Neural crest cell (in vitro differentiated cells): ENCODE measurements around the gene SCN5A. TPM values are rescaled to one million over a fixed set of nuclear protein-coding genes. Genes with fewer than 3 reads are reported as not detected.
A peak's percentile ranks its signal among the peaks of the same experiment; 100 is the strongest.

Experiments
- DNase-seq: peaks from one replicate; pipeline ENCODE4 v3.0.0; 2021; ENCODE audit warnings: low read depth, mixed read lengths, low spot score
- H3K27ac Mint-ChIP-seq: one replicate; pipeline ENCODE4 v1.8.0; 2021; ENCODE audit warnings: mild to moderate bottlenecking, mixed read lengths; ENCODE audit not compliant: unreplicated experiment
- H3K27me3 Mint-ChIP-seq: 2 replicates; pipeline ENCODE4 v1.8.0; 2021; ENCODE audit warnings: low read depth, mild to moderate bottlenecking, mixed read lengths
- H3K36me3 Mint-ChIP-seq: 2 replicates; pipeline ENCODE4 v1.8.0; 2021; ENCODE audit warnings: low read depth, mild to moderate bottlenecking, mixed read lengths
- H3K4me1 Mint-ChIP-seq: 2 replicates; pipeline ENCODE4 v1.8.0; 2021; ENCODE audit warnings: mixed read lengths
- H3K4me3 Mint-ChIP-seq: one replicate; pipeline ENCODE4 v1.8.0; 2021; ENCODE audit warnings: mild to moderate bottlenecking, mixed read lengths
- H3K9me3 Mint-ChIP-seq: 2 replicates; pipeline ENCODE4 v1.8.0; 2021; ENCODE audit warnings: mixed read lengths
- CTCF ChIP-seq: fragments of 200-600 bp; sonication (generic); conservative IDR thresholded peaks from 2 replicates; pipeline ENCODE4 v1.5.0; 2021; ENCODE audit warnings: antibody characterized with exemption, mild to moderate bottlenecking
- total RNA-seq: library from RNA; stranded (reverse); gene quantifications from 2 replicates; pipeline ENCODE4 v1.2.1, GENCODE V29; 2021

SCN5A gene
- total RNA-seq, 1 donor from 2014 or later = 1.2 TPM

GRCh38 chr3:38658841-38659240 is 9.4 kb upstream of the SCN5A start:
- no peak for TF ChIP-seq CTCF
- peaks cover 69% of the 10 kb centered on the region for H3K27me3 Mint-ChIP-seq
- H3K9me3 Mint-ChIP-seq = peaks cover 14% of the 10 kb centered on the region
- DNase-seq = no peak
- peaks cover 7% of the 10 kb centered on the region for H3K36me3 Mint-ChIP-seq
- no peak overlapping the region for H3K27ac Mint-ChIP-seq
- H3K4me1 Mint-ChIP-seq = peaks cover 10% of the 10 kb centered on the region
- no peak overlapping the region for H3K4me3 Mint-ChIP-seq

DNA sequence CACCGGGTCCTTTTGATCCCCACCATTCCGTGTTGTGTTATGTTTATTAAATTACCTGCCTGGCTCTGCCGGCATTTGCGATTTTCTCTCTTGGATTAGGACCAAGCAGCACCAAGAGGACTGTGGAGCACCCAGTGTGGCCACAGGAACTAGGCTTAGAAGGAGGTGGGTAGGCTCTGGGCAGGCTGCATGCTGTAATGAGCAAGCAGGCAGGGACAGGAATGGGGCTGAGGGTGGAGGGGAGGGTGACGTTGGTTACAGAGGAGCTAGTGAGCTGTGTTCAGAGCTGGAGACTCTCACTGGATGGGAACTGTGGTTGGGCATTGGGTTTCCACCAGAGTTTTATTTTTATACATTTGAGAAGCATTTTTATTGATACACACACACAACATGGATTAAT is 7.9 kb upstream of the SCN5A start:
- Mint-ChIP-seq H3K27me3 (peaks cover 75% of the 10 kb centered on the region), H3K9me3 (peaks cover 2% of the 10 kb centered on the region), H3K36me3 (no peaks in the 10 kb centered on the region), H3K4me3 (no peak overlapping the region), H3K27ac (no peak overlapping the region), H3K4me1 (peaks cover 10% of the 10 kb centered on the region)
- no peak for TF ChIP-seq CTCF
- DNase-seq = no peak

- no peaks in the 10 kb centered on the region for H3K36me3 Mint-ChIP-seq
Measured at GRCh38 chr3:38655708-38656300, 6.3 kb upstream of the SCN5A start.

DNA sequence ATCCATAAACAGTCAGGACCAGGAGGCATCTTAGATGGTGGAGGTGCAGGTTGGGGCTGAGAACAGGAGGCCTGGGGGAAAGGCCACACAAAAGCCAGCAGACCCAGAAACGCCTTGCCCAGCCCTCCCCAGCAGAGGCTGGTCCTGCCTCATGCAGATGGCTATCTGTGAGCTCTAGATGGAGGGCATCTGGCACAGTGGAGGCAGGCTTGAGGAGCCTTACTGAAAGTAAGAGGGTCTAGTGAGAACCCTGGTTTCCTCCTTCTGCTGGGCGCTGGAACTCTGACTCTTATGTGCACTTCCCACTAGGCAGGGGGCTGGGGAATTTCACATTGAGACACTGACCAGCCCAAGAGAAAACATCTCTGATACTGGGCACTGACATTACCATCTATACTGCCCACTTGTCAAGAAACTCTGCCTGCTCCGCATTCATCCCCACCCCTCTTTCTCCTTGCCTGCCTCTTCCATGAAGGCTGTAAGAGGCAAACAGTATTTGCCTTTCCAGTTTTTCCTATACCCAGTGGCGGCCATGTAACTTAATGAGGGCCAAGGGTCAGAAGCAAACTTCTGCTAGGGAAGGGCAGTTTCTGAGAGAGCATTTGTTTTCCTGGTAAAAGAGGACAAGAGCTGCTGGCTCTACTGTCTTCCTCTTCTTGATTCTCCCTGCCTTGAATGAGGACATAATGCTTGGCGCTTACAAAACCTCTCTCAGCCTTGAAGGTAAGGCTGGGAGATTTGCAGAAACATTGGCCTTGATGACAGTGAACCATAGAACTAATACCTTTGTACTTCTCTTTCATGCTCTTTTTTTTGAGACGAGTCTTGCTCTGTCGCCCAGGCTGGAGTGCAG is 4.4 kb upstream of the SCN5A start:
- Mint-ChIP-seq H3K4me3 (no peak overlapping the region), H3K9me3 (no peaks in the 10 kb centered on the region), H3K36me3 (no peaks in the 10 kb centered on the region), H3K27me3 (peaks cover 64% of the 10 kb centered on the region), H3K4me1 (peaks cover 10% of the 10 kb centered on the region), H3K27ac (no peak overlapping the region)
- no peak for DNase-seq
- no peak for TF ChIP-seq CTCF

More at GRCh38 chr3:38655708-38656300, 6.3 kb upstream of the SCN5A start:
- Mint-ChIP-seq H3K27me3 (peaks cover 78% of the 10 kb centered on the region), H3K4me1 (peaks cover 10% of the 10 kb centered on the region), H3K9me3 (no peaks in the 10 kb centered on the region), H3K27ac (no peak overlapping the region), H3K4me3 (peak overlapping the region; percentile 9)
- peak; percentile 43 for DNase-seq
- peak; percentile 72 for TF ChIP-seq CTCF

DNA sequence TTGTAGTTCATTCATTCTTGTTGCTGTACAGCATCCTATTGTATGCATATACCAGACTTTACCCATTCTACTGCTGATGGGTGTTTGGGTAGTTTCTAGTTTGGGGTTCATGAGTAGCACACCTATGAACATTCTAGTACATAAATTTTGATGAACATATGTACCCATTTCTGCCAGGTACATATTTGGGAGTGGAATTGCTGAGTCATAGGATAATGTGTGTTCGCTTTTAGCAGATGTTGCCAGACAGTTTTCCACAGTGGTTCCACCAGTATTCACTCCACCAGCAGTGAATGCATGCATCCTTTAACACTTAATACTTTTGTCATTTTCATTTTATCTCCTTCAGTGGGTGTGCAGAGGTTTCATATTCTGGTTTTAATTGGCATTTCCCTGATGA is 3.4 kb upstream of the SCN5A start:
- Mint-ChIP-seq H3K27me3 (peaks cover 54% of the 10 kb centered on the region), H3K4me3 (no peak overlapping the region), H3K9me3 (no peaks in the 10 kb centered on the region), H3K27ac (no peak overlapping the region), H3K4me1 (peaks cover 10% of the 10 kb centered on the region), H3K36me3 (no peaks in the 10 kb centered on the region)
- DNase-seq = no peak
- no peak for TF ChIP-seq CTCF
